DMS153 treated with DMSO at 0.1 percent for 48 hours (cell line): ENCODE measurements around the gene DHCR7.
"Not testable (repeated sequence)": the region's sequence is repeated elsewhere in the genome, so short reads cannot be mapped to it uniquely, and the experiment has no call there.

Source experiments
- DNase-seq: peaks from one replicate; lab custom pipeline; 2025; ENCODE audit not compliant: unreplicated experiment; lab: John Stamatoyannopoulos, UW

The DHCR7 gene

GRCh38 chr11:71440021-71440755 is 8.0 kb downstream of the DHCR7 start:
- no peak for DNase-seq

DNA sequence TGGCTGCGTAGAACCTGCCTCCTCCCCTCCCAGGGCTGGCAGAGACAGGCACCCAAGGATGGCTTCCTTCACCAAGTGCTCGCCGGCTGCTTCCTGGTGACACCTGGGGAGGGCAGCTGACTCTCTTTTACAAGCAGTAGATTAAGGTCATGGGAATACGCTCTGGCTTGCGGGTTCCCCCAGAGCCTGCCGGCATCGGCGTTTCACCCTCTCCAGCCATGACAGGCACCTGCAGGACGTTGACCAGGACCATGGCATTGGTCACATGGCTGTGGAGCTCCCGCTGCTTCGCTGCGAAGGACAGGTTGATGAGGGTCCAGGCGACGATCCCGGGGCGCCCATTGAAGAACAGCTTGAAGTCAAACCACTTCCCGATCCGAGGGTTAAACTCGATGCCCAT is 9.5 kb downstream of the DHCR7 start:
- DNase-seq = no peak

DNA sequence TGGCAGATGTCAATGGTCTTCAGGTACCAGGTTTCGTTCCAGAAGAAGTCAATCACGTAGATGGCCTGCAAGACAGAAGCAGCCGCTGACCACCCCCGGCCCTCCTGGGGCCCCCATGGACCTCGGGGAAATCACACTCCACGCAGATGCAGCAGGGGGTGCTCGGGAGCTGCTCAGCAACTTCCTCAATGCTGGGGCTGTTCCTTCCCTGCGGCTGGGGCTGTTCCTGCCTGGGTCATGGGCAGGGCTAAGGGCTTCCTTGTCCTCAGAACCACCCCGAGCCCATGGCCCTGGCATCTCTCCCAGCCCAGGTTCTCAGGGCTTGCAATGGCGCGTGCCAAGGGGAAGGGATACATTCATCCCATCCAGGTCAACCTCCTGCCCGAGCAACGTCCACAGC is 10.3 kb downstream of the DHCR7 start:
- no peak for DNase-seq

DNA sequence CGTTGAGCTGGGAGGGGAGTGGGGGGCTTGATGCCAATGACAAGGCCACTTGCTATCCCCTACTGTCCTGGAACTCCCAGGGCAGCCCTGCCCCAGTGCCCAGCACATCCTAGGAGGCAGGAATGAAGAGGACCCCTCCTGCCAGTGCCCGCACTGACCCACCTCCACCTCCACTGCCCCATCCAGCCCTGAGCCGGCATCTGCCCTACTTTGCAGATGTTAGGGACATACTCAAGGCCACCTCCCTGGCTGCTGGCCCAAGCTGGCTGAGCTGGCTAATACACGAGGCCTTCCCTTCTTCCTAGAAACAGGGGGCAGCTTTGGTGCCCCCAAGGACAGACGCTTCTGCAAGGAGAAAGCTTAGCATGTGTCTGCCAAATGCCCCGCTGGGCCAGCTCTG is 10.8 kb downstream of the DHCR7 start:
- no peak for DNase-seq

GRCh38 chr11:71436861-71437260 is 11.3 kb downstream of the DHCR7 start:
- DNase-seq = no peak

GRCh38 chr11:71435278-71435951 is 12.8 kb downstream of the DHCR7 start:
- no peak for DNase-seq

DNA sequence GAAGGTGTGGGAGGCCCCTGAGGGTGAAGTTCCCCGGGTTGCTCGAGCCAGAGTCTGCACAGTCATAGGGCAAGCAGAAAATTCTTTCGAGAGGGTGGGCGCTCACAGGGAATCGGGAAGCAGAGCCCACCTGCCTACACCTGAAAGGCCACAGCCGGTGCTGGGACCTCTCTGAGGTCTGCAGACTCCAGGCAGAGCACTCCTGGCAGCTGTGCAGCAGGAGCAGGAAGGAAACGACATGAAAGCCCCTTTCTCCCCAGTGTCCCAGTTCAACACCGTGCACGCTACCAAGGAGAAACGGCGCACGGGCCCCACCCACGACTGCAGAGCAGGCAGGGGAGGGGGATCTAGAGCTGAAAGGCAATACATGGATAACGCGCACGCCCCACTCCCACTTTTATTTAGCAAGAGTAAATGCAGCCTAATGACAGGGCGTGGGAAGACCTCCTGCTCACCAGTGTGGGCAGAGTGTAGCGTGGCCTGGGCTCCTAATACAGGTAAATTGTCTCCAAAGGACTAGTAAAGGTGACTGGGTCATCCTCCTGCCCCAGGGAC is 13.5 kb downstream of the DHCR7 start:
- DNase-seq = no peak

GRCh38 chr11:71433648-71434450 is 14.3 kb downstream of the DHCR7 start:
- no peak for DNase-seq

DNA sequence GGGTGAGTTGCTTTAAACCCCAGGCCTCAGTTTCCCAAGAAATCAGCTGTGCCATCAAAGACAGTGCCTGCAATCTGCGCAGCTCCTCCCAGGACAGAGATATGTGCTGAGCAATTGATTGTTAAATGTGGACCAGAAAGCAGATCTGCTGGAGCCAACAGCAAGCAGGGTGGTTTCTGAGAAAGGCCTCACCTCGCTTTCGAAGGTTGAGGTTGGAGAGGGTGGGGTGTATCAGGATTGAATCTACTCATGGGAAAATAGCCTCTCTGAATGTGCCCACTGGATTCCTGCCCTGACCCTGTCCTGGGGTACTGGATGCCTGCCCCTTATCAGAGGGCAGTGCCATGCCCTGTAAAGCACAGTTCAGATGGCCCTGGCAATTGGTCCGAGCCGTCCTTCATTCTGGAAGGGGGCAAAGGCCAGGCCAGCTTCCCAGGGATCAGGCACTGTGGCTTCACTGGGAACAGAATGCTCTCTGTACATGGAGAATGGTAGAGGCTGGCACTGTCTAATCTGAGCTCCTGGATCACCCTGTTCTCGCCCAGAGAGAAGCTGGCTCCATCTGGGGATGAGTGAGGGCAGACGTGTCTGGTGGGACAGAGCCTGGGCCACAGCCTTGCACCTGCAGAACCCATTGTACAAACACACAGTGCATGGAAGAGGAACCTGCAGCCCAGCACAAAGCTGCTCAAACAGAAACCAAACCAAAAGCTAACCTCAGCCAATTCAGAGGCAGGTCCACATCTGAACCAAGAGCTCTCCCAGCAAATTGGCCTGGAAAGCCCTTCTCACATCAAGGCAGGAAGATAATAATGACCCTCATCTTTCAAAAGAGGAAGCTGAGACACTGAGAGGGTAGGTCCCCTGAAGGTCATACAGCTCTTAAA is 15.2 kb downstream of the DHCR7 start:
- no peak for DNase-seq

GRCh38 chr11:71431271-71431670 is 16.9 kb downstream of the DHCR7 start:
- no peak for DNase-seq

- DNase-seq = no peak
Measured at GRCh38 chr11:71430166-71430565, 18.0 kb downstream of the DHCR7 start.

DNA sequence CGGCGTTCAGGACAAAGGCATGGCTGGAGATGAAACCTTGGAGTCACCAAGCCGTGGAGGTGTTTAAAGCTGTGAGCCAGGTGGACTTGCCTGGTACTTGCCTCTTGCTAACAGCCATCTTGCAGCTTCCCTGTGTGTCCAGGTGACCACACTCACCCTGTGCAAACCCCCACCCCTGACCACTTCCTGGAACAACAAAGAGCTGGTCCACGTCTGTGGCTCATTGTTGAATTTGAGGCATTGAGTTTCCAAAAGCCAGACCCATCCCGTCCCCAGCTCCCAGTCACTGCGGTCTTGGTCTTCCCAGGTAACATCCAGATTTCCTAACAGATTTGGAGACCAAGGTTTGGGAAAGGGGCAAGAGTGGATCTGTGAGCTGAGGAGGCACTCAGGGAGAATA is 18.5 kb downstream of the DHCR7 start:
- DNase-seq = no peak

- DNase-seq = no peak
Measured at GRCh38 chr11:71428861-71429435, 19.2 kb downstream of the DHCR7 start.

DNA sequence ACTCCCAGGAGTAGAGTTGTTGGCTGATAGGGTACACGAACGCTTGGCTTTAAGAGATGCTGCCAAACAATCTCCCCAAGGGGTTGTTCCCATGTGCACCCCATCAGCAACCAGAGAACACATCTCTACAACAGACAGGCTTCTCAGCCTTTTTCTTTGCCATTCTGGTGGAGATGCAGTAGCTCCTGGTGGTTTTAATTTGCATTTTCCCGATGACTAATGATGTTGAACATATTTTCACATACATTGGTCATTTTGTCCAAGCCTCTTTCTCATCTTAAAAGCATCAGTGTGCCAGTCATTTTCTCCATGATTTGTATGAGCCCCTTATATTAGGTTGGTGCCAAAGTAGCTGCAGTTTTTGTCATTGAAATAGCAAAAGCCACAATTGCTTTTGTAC is 21.8 kb downstream of the DHCR7 start:
- no peak for DNase-seq

- DNase-seq = no peak
Measured at GRCh38 chr11:71425860-71426259, 22.3 kb downstream of the DHCR7 start.

DNA sequence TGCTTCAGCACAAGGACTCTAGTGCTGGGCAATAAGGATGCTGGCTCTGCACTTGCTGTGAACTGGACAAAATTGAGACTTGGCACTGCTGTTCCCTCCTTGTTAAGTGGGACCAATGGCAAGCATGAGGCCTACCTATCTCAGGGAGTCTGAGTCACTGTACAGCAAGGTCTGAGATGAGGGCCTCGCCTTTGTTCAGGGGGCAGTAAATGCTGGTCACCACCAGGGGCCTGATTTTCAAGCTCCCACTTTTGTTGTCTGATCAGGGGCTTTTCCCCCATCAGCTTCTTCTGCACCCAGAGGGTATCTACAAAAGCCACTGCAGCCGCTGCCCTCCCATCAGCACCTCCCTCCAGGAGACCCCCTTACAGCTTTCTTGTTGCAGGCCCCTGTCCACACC is 22.8 kb downstream of the DHCR7 start:
- no peak for DNase-seq

DNA sequence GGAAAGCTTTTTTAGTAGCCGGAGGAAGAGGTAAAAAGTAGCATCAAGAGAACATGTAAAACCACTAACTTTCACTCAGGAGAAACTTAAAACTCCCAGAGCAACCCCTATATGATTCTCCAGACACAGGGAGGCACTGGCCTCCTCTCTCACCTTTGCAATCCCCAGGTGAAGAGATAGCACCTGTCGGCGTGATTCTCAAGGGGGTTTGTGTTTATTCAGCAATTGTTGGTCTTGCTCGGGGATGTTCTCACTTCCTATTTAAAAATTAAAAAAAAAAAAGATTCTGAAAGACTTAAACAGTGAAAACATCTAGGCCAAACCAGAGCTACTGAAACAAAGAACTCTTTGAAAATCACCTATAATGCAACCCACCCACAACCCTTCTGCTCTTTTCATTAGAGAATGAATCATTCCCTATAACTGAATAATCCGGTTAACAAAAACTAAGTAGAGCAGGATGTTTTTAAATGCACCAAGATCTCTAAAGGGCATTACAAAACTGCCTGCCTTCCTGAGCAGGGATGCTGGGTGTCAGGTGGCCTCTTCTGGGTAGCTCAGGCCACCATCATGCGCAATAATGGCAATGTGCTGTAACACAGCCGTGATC is 24.9 kb downstream of the DHCR7 start:
- DNase-seq = no peak

- DNase-seq = not testable (repeated sequence)
Measured at GRCh38 chr11:71422318-71422717, 25.9 kb downstream of the DHCR7 start.

- no peak for DNase-seq
Measured at GRCh38 chr11:71421392-71421950, 26.7 kb downstream of the DHCR7 start.
